Embryonic facial prominence (tissue), 1 donor: ENCODE measurements around the gene FBXO42.

Experiments
- DNase-seq: peaks from one replicate; pipeline ENCODE4 v3.0.0-alpha.2; 2016; ENCODE audit errors: extremely low spot score

FBXO42 gene

DNA sequence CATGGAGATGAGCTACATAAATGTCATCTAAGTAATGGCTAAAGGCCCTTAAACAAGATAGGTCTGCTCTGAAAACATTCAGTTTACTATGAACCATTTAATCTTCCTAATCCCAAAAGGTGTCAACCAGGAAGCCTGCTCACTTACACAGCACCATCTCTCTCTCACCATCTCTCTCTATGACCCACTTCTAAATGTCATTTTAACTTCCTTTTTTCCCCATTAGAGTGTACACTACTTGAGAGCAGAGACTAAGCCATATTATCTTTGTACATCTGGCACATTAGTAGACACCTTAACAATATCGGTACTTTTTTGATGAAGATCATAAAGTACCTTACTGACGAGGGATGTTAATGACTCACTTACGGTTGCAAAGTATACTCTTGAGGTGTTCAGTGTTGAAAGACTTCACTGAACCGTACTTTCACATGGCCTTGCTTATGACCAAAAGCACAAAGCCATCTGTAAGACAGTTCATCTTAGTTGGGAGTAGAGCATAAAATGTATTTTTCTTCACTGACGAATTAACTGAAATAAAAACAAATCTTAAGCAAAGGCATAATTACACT, 25.4 kb downstream of the FBXO42 start:
- no peak for DNase-seq

DNA sequence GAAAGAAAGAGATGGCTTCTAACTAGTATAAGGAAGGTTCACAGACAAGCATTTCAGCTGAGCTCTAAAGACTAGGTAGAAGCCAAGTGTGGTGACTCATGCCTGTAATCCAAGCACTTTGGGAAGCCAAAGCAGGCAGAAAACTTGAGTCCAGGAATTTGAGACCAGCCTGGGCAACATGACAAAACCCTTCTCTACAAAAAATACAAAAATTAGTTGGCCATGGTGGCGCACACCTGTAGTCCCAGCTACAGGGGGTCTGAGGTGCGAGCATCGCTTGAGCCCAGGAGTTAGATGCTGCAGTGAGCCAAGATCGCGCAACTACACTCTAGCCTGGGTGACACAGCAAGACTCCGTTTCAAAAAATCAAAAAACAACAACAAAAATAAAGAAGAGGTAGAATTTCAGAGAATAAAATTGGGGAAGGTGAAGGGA, 27.8 kb downstream of the FBXO42 start:
- DNase-seq = no peak

DNA sequence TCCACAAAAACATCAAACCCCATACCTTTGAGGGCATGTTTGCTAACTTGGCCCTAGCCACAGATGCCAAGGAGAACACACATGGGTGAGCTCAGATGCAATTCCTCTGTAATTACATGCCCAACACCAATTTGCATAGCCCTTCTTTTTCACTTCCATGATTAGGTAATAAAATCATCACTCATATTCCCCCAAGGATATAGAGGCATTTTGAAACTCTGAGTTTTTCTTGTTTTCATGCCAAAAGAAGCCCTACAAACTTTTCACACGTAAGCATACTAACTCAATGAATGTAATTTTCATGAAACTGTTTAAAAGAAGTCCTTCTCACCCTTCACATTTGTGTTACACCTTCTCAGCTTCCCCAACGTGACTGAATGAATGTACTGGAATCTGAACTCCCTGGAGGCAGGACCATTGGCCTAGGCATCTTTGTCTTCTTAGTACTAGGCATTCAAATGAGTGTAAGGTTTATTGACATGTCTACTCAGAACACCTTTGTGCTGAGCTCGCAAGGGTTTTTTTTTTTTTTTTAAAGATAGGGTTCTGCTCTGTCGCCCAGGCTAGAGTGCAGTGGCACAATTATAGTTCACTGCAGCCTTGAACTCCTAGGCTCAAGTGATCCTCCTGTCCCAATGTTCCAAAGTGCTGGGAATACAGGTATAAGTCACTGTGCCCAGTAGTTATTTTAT, 31.0 kb downstream of the FBXO42 start:
- DNase-seq = no peak

DNA sequence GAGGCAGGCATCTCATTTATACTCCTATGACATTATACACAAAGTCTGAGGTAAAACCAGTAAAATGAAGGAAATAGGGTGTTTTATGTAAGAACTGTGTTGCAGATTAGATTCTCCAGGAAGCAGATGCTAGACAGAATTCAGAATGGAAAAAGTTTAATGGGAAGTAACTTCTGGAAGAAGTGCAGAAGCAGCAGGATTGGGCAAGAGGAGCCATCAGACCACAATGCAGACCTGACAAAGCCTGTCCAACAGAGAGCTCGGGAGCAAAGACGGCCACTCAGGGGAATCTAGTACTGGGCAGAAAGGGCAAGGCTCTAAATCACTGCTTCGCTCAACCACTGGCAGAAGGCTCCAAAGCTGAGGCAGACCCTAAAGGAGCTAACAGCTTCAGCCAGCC, 33.7 kb downstream of the FBXO42 start:
- no peak for DNase-seq

DNA sequence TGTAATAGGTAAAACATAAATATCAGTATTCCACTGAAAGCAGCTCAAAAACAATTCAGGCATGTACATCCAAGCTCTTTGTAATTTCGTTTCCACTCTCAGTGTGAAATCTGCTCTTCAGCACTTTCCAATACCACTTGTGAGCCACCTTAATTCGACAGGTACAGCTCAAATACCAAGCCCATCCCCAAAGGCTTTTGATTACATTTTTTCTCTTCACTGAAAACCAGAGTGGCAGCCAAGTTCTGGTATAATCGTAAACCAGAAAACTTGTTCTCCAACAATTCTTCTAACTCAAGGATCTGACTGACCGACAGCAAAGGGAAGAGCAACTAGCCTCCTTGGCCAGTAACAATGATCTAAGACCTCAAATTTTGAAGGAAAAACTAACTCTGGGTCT, 36.8 kb downstream of the FBXO42 start:
- no peak for DNase-seq

DNA sequence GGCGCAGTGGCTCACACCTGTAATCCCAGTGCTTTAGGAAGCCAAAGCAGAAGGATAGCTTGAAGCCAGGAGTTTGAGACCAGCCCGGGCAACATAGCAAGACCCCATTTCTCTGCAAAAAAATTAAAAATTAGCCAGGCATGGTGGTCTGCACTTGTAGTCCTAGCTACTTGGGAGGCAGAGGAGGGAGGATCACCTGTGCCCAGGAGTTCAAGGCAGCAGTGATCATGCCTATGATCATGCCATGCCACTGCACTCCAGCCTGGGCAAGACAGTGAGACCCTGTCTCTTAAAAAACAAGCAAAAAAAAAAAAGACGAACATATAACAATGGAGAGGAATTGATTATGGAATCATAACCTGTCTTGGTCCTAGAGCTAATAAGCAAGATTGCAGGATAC, 45.1 kb downstream of the FBXO42 start:
- DNase-seq = no peak

DNA sequence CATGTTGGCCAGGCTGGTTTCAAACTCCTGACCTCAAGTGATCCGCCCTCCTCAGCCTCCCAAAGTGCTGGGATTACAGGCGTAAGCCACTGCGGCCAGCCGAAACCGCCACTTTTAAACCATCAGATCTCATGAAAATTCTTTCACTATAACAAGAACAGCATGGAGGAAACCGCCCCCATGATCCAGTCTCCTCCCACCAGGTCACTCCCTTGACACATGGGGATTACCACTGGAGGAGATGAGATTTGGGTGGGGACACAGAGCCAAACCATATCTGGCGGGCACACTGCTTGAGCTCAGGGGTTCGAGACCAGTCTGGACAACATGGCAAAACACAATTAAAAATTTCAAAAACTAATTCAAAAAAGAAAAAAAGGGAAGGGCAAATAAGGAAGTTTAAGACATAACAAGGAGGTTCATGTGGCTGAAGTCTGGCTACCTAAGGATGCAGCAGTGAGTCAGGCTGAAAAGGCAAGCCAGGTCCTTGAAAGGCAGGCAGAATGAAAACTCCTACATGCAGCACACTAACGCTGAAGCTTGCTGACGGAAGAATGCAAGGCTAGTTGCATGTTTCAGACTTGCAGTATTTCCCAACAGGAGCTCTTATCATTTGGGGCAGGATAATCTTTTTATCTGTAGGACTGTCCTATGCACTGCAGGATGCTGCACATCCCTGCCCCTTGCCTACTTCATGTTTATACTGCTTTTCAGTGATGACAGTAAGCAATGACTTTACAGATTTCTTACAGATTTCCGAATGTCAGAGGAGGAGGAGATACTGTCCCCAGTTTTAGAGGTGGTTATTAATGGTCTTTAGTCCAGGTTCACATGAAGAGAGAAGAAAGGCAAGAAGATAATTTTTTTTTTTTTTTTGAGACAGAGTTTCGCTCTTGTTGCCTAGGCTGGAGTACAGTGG, 49.3 kb downstream of the FBXO42 start:
- DNase-seq = no peak

DNA sequence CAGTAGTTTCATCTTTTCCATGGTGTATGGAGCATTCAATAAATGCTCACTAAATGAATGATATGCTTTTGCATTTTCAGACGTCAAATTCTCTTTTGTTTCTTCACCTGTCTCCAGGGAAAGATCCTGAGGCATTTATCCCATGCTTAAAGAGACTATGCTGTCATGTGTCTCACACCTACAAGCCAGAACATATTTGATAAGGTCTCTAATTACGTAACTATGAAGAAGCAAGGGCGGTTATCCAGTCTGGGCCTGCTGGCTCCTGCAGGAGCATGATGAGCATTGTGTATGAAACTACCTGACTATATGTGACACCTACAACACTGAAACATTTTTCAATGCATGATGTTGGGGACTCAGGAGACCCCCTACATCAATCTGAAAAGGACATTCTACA, 51.8 kb downstream of the FBXO42 start:
- peak; percentile 18 for DNase-seq

DNA sequence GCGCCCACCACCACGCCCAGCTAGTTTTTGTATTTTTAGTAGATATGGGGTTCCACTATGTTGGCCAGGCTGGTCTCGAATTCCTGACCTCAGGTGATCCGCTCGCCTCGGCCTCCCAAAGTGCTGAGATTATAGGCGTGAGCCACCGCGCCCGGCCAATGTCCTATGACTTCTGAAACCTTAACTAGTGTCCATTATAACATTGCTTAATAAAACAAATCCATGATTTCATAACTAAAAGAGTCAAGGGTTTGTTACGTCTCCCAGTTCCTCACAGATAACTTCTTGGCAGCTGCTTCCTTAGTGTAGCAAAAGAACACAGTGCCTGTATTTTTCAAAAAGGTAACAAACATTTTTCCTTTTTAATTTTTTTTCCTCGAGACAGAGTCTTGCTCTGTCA, 53.6 kb downstream of the FBXO42 start:
- DNase-seq = no peak

DNA sequence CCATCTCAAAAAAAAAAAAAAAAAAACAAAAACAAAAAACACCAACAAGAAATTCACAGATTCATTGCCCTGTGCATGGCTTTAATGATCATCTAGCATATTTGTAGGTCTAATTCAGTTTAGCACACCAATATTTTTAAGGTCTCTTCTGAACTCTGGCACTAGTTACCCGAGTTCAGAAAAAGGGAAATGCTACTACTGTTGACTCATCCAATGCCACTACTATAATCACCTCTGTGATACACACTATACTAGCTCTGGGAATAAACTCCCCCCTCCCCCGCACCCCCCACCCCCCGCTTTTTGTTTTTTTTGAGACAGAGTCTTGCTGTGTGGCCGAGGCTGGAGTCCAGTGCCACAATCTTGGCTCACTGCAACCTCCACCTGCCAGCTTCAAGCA, 55.6 kb downstream of the FBXO42 start:
- no peak for DNase-seq

DNA sequence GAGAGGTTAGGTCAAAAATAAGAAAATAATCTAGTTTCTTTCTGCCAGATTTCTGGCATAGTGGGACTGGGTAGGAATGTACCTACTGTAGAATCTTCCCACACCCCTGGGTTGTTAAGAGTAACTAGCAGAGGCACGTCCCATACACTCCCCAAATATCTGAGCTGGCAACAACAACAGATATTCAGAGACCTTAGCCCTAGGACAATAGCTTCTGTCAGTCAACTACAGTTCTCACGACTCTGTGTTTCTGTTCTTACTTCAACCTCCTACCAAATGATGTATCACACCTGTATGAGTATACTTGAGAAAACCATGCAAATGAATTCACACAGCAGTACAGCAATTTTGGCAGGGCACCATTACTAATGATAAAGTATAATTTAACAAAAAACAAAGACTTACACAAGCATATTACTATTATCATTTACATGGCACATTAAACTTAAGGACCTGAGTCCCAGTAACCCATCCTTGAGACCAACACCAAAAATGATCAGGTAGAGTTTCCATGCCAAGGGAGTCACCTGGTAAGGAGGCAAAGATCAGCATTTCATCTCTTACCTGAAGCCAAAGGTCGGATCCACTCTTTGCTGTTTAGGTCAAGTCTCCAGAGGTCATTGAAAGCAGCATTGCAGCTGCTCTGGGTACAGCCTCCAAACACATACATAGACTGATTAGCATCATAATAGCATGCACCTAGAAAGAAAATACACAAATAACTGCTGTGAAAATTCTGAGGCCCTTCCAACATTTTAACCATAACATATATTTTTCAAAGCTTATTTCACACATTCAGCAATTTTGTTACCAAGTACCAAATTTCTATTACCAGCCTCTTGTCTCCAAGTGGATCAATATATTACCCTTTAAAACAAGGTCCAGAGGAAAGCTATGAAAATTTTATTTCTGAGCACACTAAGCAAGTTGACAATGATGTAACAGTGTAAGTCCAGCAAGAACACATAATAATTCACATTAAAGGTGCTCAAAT, 57.8 kb downstream of the FBXO42 start:
- DNase-seq = no peak

DNA sequence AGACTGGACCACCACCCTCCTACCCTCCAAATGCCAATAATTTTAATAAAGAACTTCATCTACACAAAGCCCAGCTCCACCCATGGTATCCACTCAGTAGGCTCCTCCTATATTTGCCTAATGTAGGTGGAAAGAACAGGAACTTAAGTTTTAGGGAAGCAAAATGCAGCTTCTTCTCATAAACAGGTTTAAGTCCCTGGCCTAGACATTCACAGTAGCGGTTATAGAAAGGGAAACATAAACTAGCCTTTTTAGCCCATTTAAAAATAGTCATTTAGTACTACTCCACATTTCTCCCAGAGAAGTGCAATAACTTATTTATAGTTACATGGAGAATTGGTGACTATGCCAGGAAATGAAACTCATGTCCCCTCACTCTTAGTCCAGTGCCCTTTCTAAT, 58.7 kb downstream of the FBXO42 start:
- DNase-seq = no peak

DNA sequence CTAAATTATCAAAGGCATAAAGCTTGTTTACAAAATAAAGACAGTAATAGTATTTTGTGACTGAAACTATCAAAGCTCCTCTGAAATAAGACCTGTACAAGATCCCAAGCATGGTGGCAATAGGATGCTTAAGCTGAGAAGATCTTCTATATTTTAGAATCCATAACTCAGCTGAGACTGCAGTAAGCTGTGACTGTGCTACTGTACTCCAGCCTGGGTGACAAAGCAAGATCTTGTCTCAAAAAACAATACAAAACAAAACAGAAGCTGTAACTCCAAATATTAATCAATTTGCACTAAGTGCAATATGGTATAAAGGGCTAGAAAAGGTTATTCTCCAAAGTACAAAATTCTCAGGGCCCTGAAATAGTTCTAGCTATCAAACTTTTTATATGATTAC, 59.5 kb downstream of the FBXO42 start:
- DNase-seq = no peak

DNA sequence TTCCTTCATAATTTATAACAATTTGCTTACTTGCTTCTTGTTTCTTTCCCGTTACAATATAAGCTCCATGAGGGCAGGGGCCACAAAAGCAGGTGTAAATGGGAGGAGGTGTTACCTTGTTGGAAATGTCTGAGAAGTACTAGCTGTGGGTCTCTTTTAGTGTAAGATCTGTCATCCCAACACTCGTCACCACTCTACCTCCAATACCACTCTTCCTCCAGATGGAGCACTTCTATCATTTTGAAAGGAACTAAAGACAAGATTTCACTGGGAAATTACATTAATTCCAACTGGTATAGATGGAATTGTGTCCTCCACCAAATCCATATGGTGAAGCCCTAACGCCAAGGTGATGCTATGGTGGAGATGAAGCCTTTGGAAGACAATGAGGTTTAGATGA, 62.3 kb downstream of the FBXO42 start:
- DNase-seq = no peak

DNA sequence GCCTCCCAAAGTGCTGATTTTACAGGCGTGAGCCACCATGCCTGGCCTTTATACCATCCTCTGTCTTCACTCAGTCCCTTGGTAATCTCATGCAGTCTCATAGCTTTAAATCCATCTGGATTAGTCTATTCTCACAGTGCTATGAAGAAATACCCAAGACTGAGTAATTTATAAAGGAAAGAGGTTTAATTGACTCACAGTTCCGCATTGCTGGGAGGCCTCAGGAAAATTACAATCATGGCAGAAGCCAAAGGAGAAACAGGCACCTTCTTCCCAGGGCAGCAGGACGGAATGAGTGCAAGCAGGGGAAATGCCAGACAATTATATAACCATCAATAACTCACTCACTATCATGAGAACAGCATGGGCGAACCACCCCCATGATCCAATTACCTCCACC, 66.2 kb downstream of the FBXO42 start:
- DNase-seq = no peak

DNA sequence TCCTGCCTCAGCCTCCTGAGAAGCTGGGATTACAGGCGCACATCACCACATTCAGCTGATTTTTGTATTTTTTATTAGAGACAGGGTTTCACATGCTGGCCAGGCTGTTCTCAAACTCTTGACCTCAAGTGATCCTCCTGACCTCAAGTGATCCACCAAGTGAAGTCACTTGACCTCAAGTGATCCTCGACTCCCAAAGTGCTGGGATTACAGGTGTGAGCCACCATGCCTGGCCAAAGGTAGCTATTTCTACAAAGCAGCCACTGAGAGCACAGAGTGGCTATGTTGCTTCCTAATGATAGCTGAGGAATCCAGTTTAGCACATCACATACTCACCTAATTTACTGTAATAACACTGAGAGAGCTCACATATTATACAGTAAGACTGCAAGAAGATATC, 70.5 kb downstream of the FBXO42 start:
- DNase-seq = no peak

DNA sequence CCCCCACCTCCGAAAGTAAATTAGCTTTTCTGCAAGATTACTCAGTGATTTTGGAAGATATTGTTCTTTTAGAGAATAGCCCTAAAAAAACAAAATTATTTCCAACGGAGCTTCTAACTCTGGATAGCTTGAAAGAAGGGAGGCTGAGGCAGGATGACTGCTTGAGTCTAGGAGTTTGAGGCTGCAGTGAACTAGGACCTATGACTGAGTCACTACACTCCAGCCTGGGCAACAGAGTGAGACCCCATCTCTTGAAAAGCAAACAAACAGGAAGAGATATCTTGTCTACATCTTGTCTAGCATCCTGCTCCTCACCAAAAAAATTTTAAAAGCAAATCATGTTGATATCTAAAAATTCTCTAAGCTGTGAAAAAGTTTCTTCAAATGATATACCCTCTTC, 73.1 kb downstream of the FBXO42 start:
- no peak for DNase-seq

DNA sequence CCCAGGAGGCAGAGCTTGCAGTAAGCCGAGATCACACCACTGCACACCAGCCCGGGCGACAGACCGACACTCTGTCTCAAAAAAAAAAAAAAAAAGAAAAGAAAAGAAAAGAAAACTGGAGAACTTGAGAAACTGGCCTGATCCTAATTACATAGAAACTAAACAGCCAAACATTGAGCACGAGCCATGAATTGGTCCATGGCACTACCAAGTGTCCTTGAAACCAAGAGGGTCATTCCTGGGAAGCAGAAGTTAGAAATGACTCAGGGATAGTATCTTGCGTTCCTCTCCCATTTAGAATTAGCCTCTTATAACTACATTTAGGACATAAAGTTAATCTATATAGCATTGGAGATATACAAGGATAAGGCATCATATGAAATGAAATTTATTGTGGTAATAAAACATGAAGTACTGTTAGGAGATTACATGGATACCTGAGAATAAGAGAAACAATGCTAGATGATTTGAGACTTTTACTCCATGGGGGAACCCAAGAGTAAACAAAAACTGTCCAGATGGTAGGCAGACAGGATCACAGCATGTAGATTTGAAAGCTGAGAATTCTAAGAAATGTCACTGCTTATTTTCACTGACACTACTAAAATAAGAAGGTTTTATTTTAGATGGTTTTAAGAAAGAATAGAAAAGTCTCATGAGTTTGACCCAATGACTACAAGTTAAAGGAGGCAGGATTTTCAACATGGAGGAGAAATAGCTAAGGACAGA, 75.8 kb downstream of the FBXO42 start:
- no peak for DNase-seq

DNA sequence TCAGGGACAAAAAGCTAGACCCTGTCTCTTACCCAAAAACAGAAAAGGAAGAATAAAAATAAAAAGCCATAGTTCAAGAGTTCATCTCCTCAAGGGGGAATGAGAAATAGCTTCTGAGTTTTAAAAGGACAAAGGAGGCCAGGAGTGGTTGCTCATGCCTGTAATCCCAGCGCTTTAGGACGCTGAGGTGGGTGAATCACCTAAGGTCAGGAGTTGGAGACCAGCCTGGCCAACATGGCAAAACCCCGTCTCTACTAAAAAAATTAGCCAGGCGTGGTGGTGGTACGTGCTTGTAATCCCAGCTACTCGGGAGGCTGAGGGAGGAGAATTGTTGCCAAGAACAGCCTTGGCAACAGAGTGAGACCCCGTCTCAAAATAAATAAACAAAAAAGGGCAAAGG, 76.7 kb downstream of the FBXO42 start:
- no peak for DNase-seq

DNA sequence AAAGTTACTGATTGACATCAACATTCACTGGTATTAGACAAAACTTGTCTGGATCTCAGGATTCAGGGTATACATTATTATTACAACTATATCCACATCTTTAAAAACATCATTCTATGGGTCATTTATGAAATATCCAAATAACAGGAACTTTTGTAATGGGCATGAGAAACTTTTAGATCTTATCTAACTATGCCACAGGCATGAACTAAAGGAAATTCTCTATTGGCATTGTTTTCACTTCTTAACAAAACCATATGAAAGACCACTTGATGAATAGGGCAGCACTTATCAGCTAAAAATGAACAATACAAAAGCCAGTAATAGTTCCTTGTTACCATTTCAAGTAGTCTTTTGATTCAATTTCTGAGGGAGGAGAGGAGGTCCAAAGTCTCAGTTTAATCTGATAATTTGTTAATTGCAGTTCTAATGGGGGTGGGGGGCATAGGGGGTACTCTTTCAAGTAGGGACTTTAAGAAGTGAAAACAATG, 84.5 kb downstream of the FBXO42 start:
- no peak for DNase-seq
